ENCODE results near the gene CHID1. TPM values are rescaled to one million over a fixed set of nuclear protein-coding genes. Genes with fewer than 3 reads are reported as not detected.
A peak's percentile ranks its signal among the peaks of the same experiment; 100 is the strongest.

The CHID1 gene
- total and polyA plus RNA-seq, 9 of the 15 experiments (the other 6 are each of a cell fraction or from before 2014, with no cell fraction given) = 15.1 to 108 (median 39.8) TPM

DNA sequence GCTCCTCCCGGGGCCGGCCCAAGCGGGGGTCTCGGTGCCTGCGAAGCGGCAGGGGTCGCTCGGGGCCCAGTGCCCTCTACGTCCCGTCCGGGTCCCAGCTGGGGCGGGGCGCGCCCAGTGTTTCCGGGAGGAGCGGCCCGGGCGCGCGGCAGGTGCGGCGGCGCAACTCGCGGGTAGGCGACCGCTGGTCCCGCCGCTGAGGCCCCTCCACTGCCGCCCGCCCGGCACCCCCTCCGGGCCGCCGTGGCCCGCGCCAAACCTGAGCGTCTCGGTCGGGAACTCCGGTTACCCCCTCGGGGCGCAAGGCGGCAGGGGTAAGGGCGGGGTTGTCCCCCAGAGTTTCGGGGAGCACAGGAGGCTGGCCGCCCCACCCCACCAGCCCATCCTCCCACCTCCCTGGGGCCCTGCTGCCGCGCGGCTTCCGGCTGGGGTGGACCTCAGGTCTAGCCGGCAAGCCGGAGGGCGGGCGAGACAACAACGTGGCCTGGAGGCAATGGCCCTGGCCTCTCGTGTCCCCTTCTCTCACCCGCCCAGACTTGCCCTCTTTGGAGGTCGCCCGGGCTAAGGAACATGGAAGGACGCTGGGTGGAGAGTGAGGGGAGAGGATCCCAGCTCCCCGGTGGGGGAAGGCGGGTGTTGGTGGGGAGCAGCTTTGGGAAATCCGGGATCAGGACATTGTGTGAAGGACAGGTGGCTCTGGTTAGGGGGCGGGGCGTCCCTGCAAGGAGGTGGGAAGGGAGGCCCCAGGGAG is 83.3 kb downstream of the CHID1 start (continued):
- TF ChIP-seq, protein P1, sequence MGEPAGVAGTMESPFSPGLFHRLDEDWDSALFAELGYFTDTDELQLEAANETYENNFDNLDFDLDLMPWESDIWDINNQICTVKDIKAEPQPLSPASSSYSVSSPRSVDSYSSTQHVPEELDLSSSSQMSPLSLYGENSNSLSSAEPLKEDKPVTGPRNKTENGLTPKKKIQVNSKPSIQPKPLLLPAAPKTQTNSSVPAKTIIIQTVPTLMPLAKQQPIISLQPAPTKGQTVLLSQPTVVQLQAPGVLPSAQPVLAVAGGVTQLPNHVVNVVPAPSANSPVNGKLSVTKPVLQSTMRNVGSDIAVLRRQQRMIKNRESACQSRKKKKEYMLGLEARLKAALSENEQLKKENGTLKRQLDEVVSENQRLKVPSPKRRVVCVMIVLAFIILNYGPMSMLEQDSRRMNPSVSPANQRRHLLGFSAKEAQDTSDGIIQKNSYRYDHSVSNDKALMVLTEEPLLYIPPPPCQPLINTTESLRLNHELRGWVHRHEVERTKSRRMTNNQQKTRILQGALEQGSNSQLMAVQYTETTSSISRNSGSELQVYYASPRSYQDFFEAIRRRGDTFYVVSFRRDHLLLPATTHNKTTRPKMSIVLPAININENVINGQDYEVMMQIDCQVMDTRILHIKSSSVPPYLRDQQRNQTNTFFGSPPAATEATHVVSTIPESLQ (CRISPR knock-in tag; IDR thresholded peaks at IDR 0.05) = no peak
- TF ChIP-seq SP1 (CRISPR knock-in tag; IDR thresholded peaks at IDR 0.05) (no peak), PURB (CRISPR knock-in tag; IDR thresholded peaks at IDR 0.05; ENCODE audit: low read depth) (no peak), GATAD2B (IDR thresholded peaks at IDR 0.05; ENCODE audit: borderline replicate concordance) (peak; percentile 89), CBX1 (IDR thresholded peaks at IDR 0.05; ENCODE audit: low read depth) (no peak; the same call in 1 of the 2 replicates), IFI16 (CRISPR knock-in tag; IDR thresholded peaks at IDR 0.05) (no peak), REST (IDR thresholded peaks at IDR 0.05; ENCODE audit: borderline replicate concordance) (no peak), REST (CRISPR knock-in tag; IDR thresholded peaks at IDR 0.05; ENCODE audit: low read depth) (peak; percentile 24; the same call in 1 of the 2 replicates), ATF1 (CRISPR knock-in tag; IDR thresholded peaks at IDR 0.05) (no peak), ATF1 (tag; IDR thresholded peaks at IDR 0.05) (0 out of 2 replicates have a peak, but pooled peaks have one; percentile 24), E2F8 (IDR thresholded peaks at IDR 0.05; ENCODE audit: low read depth, partially characterized antibody) (peak; percentile 37), ZC3H11A (IDR thresholded peaks at IDR 0.05; ENCODE audit: low read depth, low read length) (no peak), THRB (CRISPR knock-in tag; conservative IDR thresholded peaks at IDR 0.05) (no peak), RB1 (IDR thresholded peaks at IDR 0.05; ENCODE audit: low read depth) (peak; percentile 72; the same call in 1 of the 2 replicates)
